ENCODE results near the gene GMDS. TPM values are rescaled to one million over a fixed set of nuclear protein-coding genes. Genes with fewer than 3 reads are reported as not detected.
A peak's percentile ranks its signal among the peaks of the same experiment; 100 is the strongest.

GMDS gene
- polyA plus RNA-seq, 1 donor (not counting 4 experiments of a cell fraction or from before 2014, with no cell fraction given) = 22.1 TPM

DNA sequence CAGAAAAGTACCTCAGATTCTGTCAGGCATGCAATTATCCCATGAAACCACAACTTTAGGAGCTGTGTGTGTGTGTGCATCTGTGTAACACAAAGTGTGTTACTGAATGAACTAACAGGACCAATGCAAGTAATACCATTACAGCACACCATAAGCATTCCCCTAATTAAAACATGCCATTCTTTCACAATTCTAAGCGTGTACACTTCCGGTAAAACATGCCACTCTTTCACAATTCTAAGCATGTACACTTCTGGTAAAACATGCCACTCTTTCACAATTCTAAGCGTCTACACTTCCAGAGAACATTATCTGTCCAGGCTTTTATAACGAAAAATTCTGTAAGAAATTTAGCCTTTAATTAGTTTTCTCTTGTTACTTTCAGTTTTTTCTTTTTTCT is 238.2 kb downstream of the GMDS start:
- no peaks in the 10 kb centered on the region for H3K9me1 ChIP-seq (ENCODE audit: control insufficient read depth, extremely low read depth, insufficient read depth, low read length)
- H3K79me2 ChIP-seq (ENCODE audit: control insufficient read depth, insufficient read depth, low read length) = no peaks in the 10 kb centered on the region
- DNase-seq (ENCODE audit: low read depth, low spot score) = no peak
- H3K4me1 ChIP-seq (ENCODE audit: control insufficient read depth, extremely low read depth, insufficient read depth, low read length) = peaks cover 13% of the 10 kb centered on the region
- no peaks in the 10 kb centered on the region for H3K9me3 ChIP-seq (ENCODE audit: control insufficient read depth, low read depth, low read length)
- TF ChIP-seq, protein P1, sequence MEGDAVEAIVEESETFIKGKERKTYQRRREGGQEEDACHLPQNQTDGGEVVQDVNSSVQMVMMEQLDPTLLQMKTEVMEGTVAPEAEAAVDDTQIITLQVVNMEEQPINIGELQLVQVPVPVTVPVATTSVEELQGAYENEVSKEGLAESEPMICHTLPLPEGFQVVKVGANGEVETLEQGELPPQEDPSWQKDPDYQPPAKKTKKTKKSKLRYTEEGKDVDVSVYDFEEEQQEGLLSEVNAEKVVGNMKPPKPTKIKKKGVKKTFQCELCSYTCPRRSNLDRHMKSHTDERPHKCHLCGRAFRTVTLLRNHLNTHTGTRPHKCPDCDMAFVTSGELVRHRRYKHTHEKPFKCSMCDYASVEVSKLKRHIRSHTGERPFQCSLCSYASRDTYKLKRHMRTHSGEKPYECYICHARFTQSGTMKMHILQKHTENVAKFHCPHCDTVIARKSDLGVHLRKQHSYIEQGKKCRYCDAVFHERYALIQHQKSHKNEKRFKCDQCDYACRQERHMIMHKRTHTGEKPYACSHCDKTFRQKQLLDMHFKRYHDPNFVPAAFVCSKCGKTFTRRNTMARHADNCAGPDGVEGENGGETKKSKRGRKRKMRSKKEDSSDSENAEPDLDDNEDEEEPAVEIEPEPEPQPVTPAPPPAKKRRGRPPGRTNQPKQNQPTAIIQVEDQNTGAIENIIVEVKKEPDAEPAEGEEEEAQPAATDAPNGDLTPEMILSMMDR (optimal IDR thresholded peaks at IDR 0.05 in 1 of 3, IDR thresholded peaks at IDR 0.05 in 1 of 3, conservative IDR thresholded peaks at IDR 0.05 in 1 of 3; ENCODE audit: extremely low read depth in 1 of 3, insufficient read depth in 2 of 3, low read length in 3 of 3) = no peak
- no peak for TF ChIP-seq EZH2 (IDR thresholded peaks at IDR 0.05; ENCODE audit: low read length)
- FAIRE-seq = peak; percentile 36
- H2AFZ ChIP-seq (ENCODE audit: control insufficient read depth, low read length) = no peak overlapping the region
- H3K36me3 ChIP-seq (ENCODE audit: control insufficient read depth in 2 of 2, extremely low read depth in 1 of 2, insufficient read depth in 2 of 2, low read length in 2 of 2) = no peaks in the 10 kb centered on the region
- no peak overlapping the region for H3K4me3 ChIP-seq (ENCODE audit: control insufficient read depth in 2 of 3, extremely low read depth in 1 of 3, insufficient read depth in 2 of 3, low read depth in 1 of 3, low read length in 3 of 3)
- H4K20me1 ChIP-seq (ENCODE audit: control insufficient read depth, extremely low read depth, insufficient read depth, low read length) = no peaks in the 10 kb centered on the region
- H3K9ac ChIP-seq (ENCODE audit: control insufficient read depth, extremely low read depth, insufficient read depth, low read length) = no peak overlapping the region
- no peak overlapping the region for H3K4me2 ChIP-seq (ENCODE audit: control insufficient read depth, extremely low read depth, insufficient read depth, low read depth, low read length)
- dilution Hi-C loops (cut with MboI; ENCODE audit: extremely low pct_ligation_motif_present, low sequenced_read_pairs) = no loop called here
- H3K27ac ChIP-seq (ENCODE audit: control insufficient read depth, insufficient read depth, low read length) = no peak overlapping the region
- no peaks in the 10 kb centered on the region for H3K27me3 ChIP-seq (ENCODE audit: control insufficient read depth, extremely low read depth, insufficient read depth, low read length)

DNA sequence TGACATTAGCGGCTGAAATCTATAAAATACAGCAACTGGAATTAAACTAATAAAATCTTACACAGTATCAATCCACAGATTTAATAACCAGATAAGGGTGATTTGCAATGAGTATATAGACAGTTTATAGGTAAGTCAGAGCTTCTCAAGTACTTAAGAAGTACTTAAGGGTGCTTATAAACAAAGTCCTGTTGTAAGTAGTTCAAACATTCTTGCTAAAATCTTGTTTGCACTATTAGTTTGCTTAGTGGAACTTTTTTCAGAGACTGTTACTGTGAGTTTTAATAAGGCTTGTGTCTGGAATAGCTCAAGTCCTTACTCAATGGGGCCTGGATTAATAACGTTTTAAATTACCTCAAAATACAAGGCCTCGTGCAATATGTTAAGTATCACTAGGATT is 240.5 kb downstream of the GMDS start:
- Histone ChIP-seq H3K9me3 (ENCODE audit: control insufficient read depth, low read depth, low read length) (no peaks in the 10 kb centered on the region), H3K27me3 (ENCODE audit: control insufficient read depth, extremely low read depth, insufficient read depth, low read length) (no peaks in the 10 kb centered on the region), H3K27ac (ENCODE audit: control insufficient read depth, insufficient read depth, low read length) (no peak overlapping the region), H2AFZ (ENCODE audit: control insufficient read depth, low read length) (no peak overlapping the region), H3K4me2 (ENCODE audit: control insufficient read depth, extremely low read depth, insufficient read depth, low read depth, low read length) (no peak overlapping the region), H3K36me3 (ENCODE audit: control insufficient read depth in 2 of 2, extremely low read depth in 1 of 2, insufficient read depth in 2 of 2, low read length in 2 of 2) (no peaks in the 10 kb centered on the region), H3K9me1 (ENCODE audit: control insufficient read depth, extremely low read depth, insufficient read depth, low read length) (no peaks in the 10 kb centered on the region), H3K4me1 (ENCODE audit: control insufficient read depth, extremely low read depth, insufficient read depth, low read length) (peaks cover 13% of the 10 kb centered on the region), H4K20me1 (ENCODE audit: control insufficient read depth, extremely low read depth, insufficient read depth, low read length) (no peaks in the 10 kb centered on the region), H3K4me3 (ENCODE audit: control insufficient read depth in 2 of 3, extremely low read depth in 1 of 3, insufficient read depth in 2 of 3, low read depth in 1 of 3, low read length in 3 of 3) (no peak overlapping the region), H3K79me2 (ENCODE audit: control insufficient read depth, insufficient read depth, low read length) (no peaks in the 10 kb centered on the region), H3K9ac (ENCODE audit: control insufficient read depth, extremely low read depth, insufficient read depth, low read length) (no peak overlapping the region)
- dilution Hi-C loops (cut with MboI; ENCODE audit: extremely low pct_ligation_motif_present, low sequenced_read_pairs) = no loop called here
- no peak for TF ChIP-seq EZH2 (IDR thresholded peaks at IDR 0.05; ENCODE audit: low read length)
- TF ChIP-seq, protein P1 (optimal IDR thresholded peaks at IDR 0.05 in 1 of 3, IDR thresholded peaks at IDR 0.05 in 1 of 3, conservative IDR thresholded peaks at IDR 0.05 in 1 of 3; ENCODE audit: extremely low read depth in 1 of 3, insufficient read depth in 2 of 3, low read length in 3 of 3) = no peak
- FAIRE-seq = no peak
- no peak for DNase-seq (ENCODE audit: low read depth, low spot score)

Measured in keratinocyte (primary cell).